ENCODE measurements around the gene MED8.

GRCh38 chr1:43437031-43437973 is 47.7 kb upstream of the MED8 start:
- TF ChIP-seq CTCF (conservative IDR thresholded peaks at IDR 0.05) (no peak), EZH2 (IDR thresholded peaks at IDR 0.05; ENCODE audit: low read depth) (no peak)
